Nephron (organoid): Measurements from ENCODE around the gene SPRN.
A peak's percentile ranks its signal among the peaks of the same experiment; 100 is the strongest.

Experiments
- H3K27ac Mint-ChIP-seq, 3 experiments: 2 replicates each; pipeline ENCODE4 v1.8.0; 2020; ENCODE audit warnings: mixed read lengths in 3 of 3, mild to moderate bottlenecking in 2 of 3, moderate library complexity in 1 of 3
- H3K27me3 Mint-ChIP-seq: 2 replicates; pipeline ENCODE4 v1.8.0; 2021; ENCODE audit warnings: low read depth, mild to moderate bottlenecking, moderate library complexity, mixed read lengths
- H3K36me3 Mint-ChIP-seq: 2 replicates; pipeline ENCODE4 v1.8.0; 2020; ENCODE audit warnings: low read depth, mixed read lengths
- H3K4me1 Mint-ChIP-seq: 2 replicates; pipeline ENCODE4 v1.8.0; 2020; ENCODE audit warnings: mixed read lengths
- H3K4me3 Mint-ChIP-seq, 3 experiments: 2 replicates each; pipeline ENCODE4 v1.8.0; 2020; ENCODE audit warnings: mild to moderate bottlenecking in 3 of 3, mixed read lengths in 3 of 3, moderate library complexity in 2 of 3
- H3K9me3 Mint-ChIP-seq: 2 replicates; pipeline ENCODE4 v1.8.0; 2020; ENCODE audit warnings: mixed read lengths
- CTCF ChIP-seq, 3 experiments: fragments of 200-600 bp; sonication (generic); IDR thresholded peaks; one replicate each; pipeline ENCODE4 v1.5.0; 2021; ENCODE audit warnings: antibody characterized with exemption in 3 of 3; ENCODE audit not compliant: unreplicated experiment in 3 of 3

The SPRN gene

GRCh38 chr10:133384071-133384470 lies 40.4 kb downstream of the SPRN start:
- no peak overlapping the region for H3K4me3 Mint-ChIP-seq
- H3K9me3 Mint-ChIP-seq = no peaks in the 10 kb centered on the region
- no peaks in the 10 kb centered on the region for H3K4me1 Mint-ChIP-seq
- no peak for TF ChIP-seq CTCF (IDR thresholded peaks at IDR 0.05; ENCODE audit: unreplicated experiment in 3 of 3)
- no peak overlapping the region for H3K27ac Mint-ChIP-seq
- H3K36me3 Mint-ChIP-seq = peaks cover 7% of the 10 kb centered on the region
- no peaks in the 10 kb centered on the region for H3K27me3 Mint-ChIP-seq

GRCh38 chr10:133383551-133383950 lies 40.9 kb downstream of the SPRN start:
- no peaks in the 10 kb centered on the region for H3K27me3 Mint-ChIP-seq
- no peak for TF ChIP-seq CTCF (IDR thresholded peaks at IDR 0.05; ENCODE audit: unreplicated experiment in 3 of 3)
- H3K27ac Mint-ChIP-seq = no peak overlapping the region
- no peaks in the 10 kb centered on the region for H3K4me1 Mint-ChIP-seq
- H3K36me3 Mint-ChIP-seq = peaks cover 7% of the 10 kb centered on the region
- no peak overlapping the region for H3K4me3 Mint-ChIP-seq
- no peaks in the 10 kb centered on the region for H3K9me3 Mint-ChIP-seq

GRCh38 chr10:133381036-133381435 lies 43.4 kb downstream of the SPRN start:
- peaks cover 3% of the 10 kb centered on the region for H3K36me3 Mint-ChIP-seq
- H3K9me3 Mint-ChIP-seq = no peaks in the 10 kb centered on the region
- no peak for TF ChIP-seq CTCF (IDR thresholded peaks at IDR 0.05; ENCODE audit: unreplicated experiment in 3 of 3)
- H3K4me1 Mint-ChIP-seq = no peaks in the 10 kb centered on the region
- H3K27me3 Mint-ChIP-seq = no peaks in the 10 kb centered on the region
- no peak overlapping the region for H3K27ac Mint-ChIP-seq
- peak overlapping the region; percentile 9 to 80 (median 79) for H3K4me3 Mint-ChIP-seq

GRCh38 chr10:133379801-133380666 lies 44.4 kb downstream of the SPRN start:
- Mint-ChIP-seq H3K4me1 (peaks cover 8% of the 10 kb centered on the region), H3K27ac (no peak overlapping the region), H3K36me3 (peaks cover 3% of the 10 kb centered on the region), H3K4me3 (peak overlapping the region; percentile 73 to 80 (median 79)), H3K27me3 (no peaks in the 10 kb centered on the region), H3K9me3 (no peaks in the 10 kb centered on the region)
- no peak for TF ChIP-seq CTCF (IDR thresholded peaks at IDR 0.05; ENCODE audit: unreplicated experiment in 3 of 3)

GRCh38 chr10:133379152-133379800 lies 45.1 kb downstream of the SPRN start, which contains the start of gene PAOX:
Gene PAOX, plus strand, starts transcription at chr10:133379262. Its CDS starts 55 bp downstream, at chr10:133379317.
- Mint-ChIP-seq H3K4me1 (peaks cover 15% of the 10 kb centered on the region), H3K27ac (peak within 1 kb of the TSS; percentile 23 to 61 (median 60)), H3K27me3 (peaks cover 5% of the 10 kb centered on the region), H3K9me3 (no peaks in the 10 kb centered on the region), H3K4me3 (peak within 1 kb of the TSS; percentile 84 to 88 (median 86)), H3K36me3 (peaks cover 3% of the 10 kb centered on the region)
- no peak for TF ChIP-seq CTCF (IDR thresholded peaks at IDR 0.05; ENCODE audit: unreplicated experiment in 3 of 3)
